MCF 10A (cell line): ENCODE measurements around the gene PAFAH1B2. TPM values are rescaled to one million over a fixed set of nuclear protein-coding genes. Genes with fewer than 3 reads are reported as not detected.

ENCODE experiments used
- BruUV-seq: library from RNA; stranded (reverse); fragments of 400-500 nt; replicated peaks from 2 replicates; lab custom pipeline; 2021; lab: Mats Ljungman, UMichigan
- CTCF ChIA-PET: fragments of 300-600 bp; sonication (Branson Sonifier 250); formaldehyde crosslinking; extraction: SDS; loops from one replicate; lab custom pipeline; 2021; ENCODE audit warnings: antibody characterized with exemption, inconsistent platforms; lab: Yijun Ruan, JAX
- POLR2A ChIA-PET: fragments of 300-600, 350-650 bp; sonication (Branson Sonifier 250); formaldehyde crosslinking; extraction: SDS; loops from one replicate; lab custom pipeline; 2020; ENCODE audit warnings: antibody characterized with exemption, inconsistent platforms; lab: Yijun Ruan, JAX
- DNase-seq: peaks from one replicate; pipeline ENCODE4 v3.0.0-alpha.2; 2018; ENCODE audit not compliant: unreplicated experiment
- H3K27ac Mint-ChIP-seq: one replicate; pipeline ENCODE4 v1.8.0; 2022; ENCODE audit warnings: mild to moderate bottlenecking, low read depth, mixed read lengths; ENCODE audit not compliant: unreplicated experiment
- H3K27me3 Mint-ChIP-seq: one replicate; pipeline ENCODE4 v1.8.0; 2022; ENCODE audit warnings: mixed read lengths; ENCODE audit not compliant: insufficient read depth, unreplicated experiment
- H3K36me3 Mint-ChIP-seq: one replicate; pipeline ENCODE4 v1.8.0; 2022; ENCODE audit warnings: mild to moderate bottlenecking, moderate library complexity, mixed read lengths; ENCODE audit not compliant: insufficient read depth, unreplicated experiment
- H3K4me1 Mint-ChIP-seq: one replicate; pipeline ENCODE4 v1.8.0; 2022; ENCODE audit warnings: mixed read lengths; ENCODE audit not compliant: insufficient read depth, unreplicated experiment
- H3K4me3 Mint-ChIP-seq: one replicate; pipeline ENCODE4 v1.8.0; 2022; ENCODE audit warnings: mild to moderate bottlenecking, moderate library complexity, mixed read lengths; ENCODE audit not compliant: unreplicated experiment
- H3K9me3 Mint-ChIP-seq: one replicate; pipeline ENCODE4 v1.8.0; 2022; ENCODE audit warnings: mixed read lengths; ENCODE audit not compliant: unreplicated experiment
- CTCF ChIP-seq: fragments of 200-600 bp; IDR thresholded peaks from one replicate; pipeline ENCODE4 v1.8.0; 2022; ENCODE audit warnings: antibody characterized with exemption, mild to moderate bottlenecking; ENCODE audit not compliant: unreplicated experiment
- intact Hi-C: fragments of 100-400 bp; cut with micrococcal nuclease; formaldehyde crosslinking; loops from 2 replicates; pipeline ENCODE4 v1.14.1; 2022
- total RNA-seq: library from RNA; stranded (reverse); gene quantifications from 2 replicates; pipeline ENCODE4 v1.2.3, GENCODE V29; 2022

Gene PAFAH1B2
- total RNA-seq, 1 experiment from 2014 or later: 146 TPM

DNA sequence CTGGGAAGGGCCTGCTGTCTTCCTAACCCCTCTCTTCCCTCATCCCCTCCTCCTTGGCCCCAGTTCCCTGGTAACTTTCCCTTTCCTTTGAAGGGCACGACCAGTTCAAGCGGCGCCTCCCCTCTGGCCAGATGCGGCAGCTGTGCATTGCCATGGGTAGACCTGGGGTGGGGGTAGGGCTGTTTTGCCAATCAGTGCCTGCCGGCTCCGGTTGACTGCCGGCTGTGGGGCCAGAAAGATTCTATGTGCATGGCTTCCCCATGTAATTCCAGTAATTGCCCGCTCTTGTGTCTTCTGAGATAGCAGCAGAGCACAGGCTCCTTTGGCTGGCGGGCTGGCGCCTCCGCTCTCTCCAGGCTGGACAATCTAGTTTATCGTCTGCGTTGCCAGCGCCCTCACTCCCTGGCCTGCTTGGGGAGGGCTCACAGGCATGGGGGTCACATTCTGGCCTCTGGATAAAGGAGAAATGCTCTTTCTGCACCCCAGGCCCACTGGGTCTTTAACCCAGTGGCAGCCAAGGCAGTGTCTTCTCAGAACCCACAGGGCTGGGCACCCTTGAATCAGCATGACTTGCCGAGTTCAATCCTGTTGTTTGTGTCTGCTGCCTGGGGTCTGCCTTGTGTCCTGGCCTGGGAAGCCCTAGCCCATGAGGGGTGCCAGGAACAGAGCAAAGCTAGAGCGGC is 43.9 kb downstream of the PAFAH1B2 start:
- no peak overlapping the region for H3K4me3 Mint-ChIP-seq
- H3K36me3 Mint-ChIP-seq: peaks cover 32% of the 10 kb centered on the region
- DNase-seq: no peak
- no TSS peak for BruUV-seq
- H3K27ac Mint-ChIP-seq: no peak overlapping the region
- H3K27me3 Mint-ChIP-seq: no peaks in the 10 kb centered on the region
- no peak for TF ChIP-seq CTCF
- ChIA-PET POLR2A (interaction anchor here (1.4 kb wide), 1 partner anchor 9 kb away, joined by 6 read pairs; the partner anchor contains the start of gene SIDT2), CTCF (no interaction called here)
- H3K4me1 Mint-ChIP-seq: no peaks in the 10 kb centered on the region
- no peaks in the 10 kb centered on the region for H3K9me3 Mint-ChIP-seq
- intact Hi-C loops: no loop called here

GRCh38 chr11:117188620-117189081 is 44.6 kb downstream of the PAFAH1B2 start:
- peaks cover 32% of the 10 kb centered on the region for H3K36me3 Mint-ChIP-seq
- no TSS peak for BruUV-seq
- intact Hi-C loops: no loop called here
- H3K4me3 Mint-ChIP-seq: no peak overlapping the region
- no peak for TF ChIP-seq CTCF
- no peak overlapping the region for H3K27ac Mint-ChIP-seq
- no peaks in the 10 kb centered on the region for H3K27me3 Mint-ChIP-seq
- POLR2A ChIA-PET: interaction anchor here (1.4 kb wide), 1 partner anchor 10 kb away, joined by 6 read pairs; the partner anchor contains the start of gene SIDT2
- no peaks in the 10 kb centered on the region for H3K4me1 Mint-ChIP-seq
- no peak for DNase-seq
- CTCF ChIA-PET: no interaction called here
- no peaks in the 10 kb centered on the region for H3K9me3 Mint-ChIP-seq

DNA sequence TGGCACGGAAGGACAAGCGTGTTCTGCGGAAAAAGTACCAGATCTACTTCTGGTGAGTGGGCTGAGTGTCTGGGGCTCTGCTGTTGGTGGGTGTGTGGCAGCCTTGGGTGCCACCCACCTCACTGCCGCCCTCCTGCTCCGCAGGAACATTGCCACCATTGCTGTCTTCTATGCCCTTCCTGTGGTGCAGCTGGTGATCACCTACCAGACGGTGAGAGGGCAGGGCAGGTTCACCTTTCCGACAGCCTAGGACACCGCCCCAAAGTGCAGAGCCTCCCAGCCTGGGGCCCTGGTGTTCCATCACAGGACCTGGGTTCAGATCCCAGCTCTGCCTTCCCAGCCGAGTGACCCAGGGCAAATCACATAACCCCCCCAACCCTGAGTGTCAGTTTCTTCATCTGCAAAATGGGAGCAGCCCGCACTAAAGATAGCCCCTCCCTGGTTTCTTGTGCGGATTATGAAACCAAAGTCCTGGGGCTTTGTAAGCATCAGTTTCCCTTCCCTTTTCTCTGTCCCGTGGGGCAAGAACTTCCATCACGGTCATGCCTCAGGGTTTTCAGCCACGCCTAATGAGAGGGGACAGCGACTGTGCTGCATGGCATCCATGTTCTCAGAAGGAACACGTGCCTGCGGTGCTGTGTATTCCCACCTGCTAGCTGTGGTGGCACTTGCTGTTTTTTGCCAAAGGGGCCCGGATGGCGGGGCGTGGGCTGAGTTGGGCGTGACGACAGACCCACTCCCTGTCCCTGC is 45.3 kb downstream of the PAFAH1B2 start:
- no TSS peak for BruUV-seq
- no peak for DNase-seq
- POLR2A ChIA-PET: interaction anchor here (1.4 kb wide), 1 partner anchor 10 kb away, joined by 6 read pairs; the partner anchor contains the start of gene SIDT2
- no peaks in the 10 kb centered on the region for H3K4me1 Mint-ChIP-seq
- no peak overlapping the region for H3K4me3 Mint-ChIP-seq
- no peak overlapping the region for H3K27ac Mint-ChIP-seq
- intact Hi-C loops: no loop called here
- no peak for TF ChIP-seq CTCF
- H3K36me3 Mint-ChIP-seq: peaks cover 32% of the 10 kb centered on the region
- CTCF ChIA-PET: interaction anchor here (0.6 kb wide), 1 partner anchor 43 kb away, joined by 3 read pairs; no protein-coding TSS in a partner anchor
- no peaks in the 10 kb centered on the region for H3K9me3 Mint-ChIP-seq
- no peaks in the 10 kb centered on the region for H3K27me3 Mint-ChIP-seq

DNA sequence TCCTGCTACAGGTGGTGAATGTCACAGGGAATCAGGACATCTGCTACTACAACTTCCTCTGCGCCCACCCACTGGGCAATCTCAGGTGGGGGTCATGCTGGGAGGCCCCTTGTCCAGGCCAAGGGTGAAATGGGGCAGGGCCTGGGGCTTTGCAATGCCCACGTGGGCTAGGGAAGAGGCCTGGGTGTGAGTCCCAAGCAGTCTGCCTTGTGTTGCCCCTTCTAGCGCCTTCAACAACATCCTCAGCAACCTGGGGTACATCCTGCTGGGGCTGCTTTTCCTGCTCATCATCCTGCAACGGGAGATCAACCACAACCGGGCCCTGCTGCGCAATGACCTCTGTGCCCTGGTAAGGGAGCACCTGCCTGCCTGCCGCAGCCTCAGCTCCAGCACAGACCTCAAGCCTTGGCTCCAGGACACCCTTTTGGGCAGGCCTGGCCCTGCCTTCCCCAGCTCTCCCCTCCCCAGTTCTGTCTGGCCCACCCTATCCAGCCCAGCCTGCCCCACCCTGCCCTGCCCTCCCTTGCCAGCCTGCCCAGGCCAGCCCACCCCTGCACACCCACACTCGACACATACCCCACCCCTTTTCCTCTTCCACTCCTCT is 46.0 kb downstream of the PAFAH1B2 start:
- POLR2A ChIA-PET: no interaction called here
- CTCF ChIA-PET: interaction anchor here (0.6 kb wide), 1 partner anchor 44 kb away, joined by 3 read pairs; no protein-coding TSS in a partner anchor
- Mint-ChIP-seq H3K4me1 (no peaks in the 10 kb centered on the region), H3K4me3 (no peak overlapping the region), H3K36me3 (peaks cover 32% of the 10 kb centered on the region), H3K27me3 (no peaks in the 10 kb centered on the region), H3K27ac (no peak overlapping the region), H3K9me3 (no peaks in the 10 kb centered on the region)
- BruUV-seq: no TSS peak
- intact Hi-C loops: no loop called here
- no peak for TF ChIP-seq CTCF
- no peak for DNase-seq
